OCI-LY3 (cell line): ENCODE data around the gene CAND1.

ENCODE experiments used
- H2AFZ ChIP-seq: fragments of 200-600, 300-600 bp; shearing (Covaris generic); 2 replicates; pipeline ENCODE4 v1.6.0; 2014; ENCODE audit warnings: antibody characterized with exemption, low read depth, low read length
- H3K27ac ChIP-seq: fragments of 200-600, 300-600 bp; sonication (generic); 2 replicates; pipeline ENCODE4 v1.5.1; 2014; ENCODE audit warnings: mild to moderate bottlenecking, low read length, moderate library complexity, mixed read lengths
- H3K27me3 ChIP-seq: fragments of 200-600, 300-600 bp; sonication (generic); 2 replicates; pipeline ENCODE4 v1.6.1; 2014; ENCODE audit warnings: low read depth, low read length, mixed read lengths
- H3K36me3 ChIP-seq: fragments of 200-600, 300-600 bp; sonication (generic); replicated peaks from 2 replicates; pipeline ENCODE3; 2014; ENCODE audit warnings: low read depth, low read length, mixed read lengths
- H3K4me1 ChIP-seq: fragments of 300-600, 200-600 bp; sonication (generic); 2 replicates; pipeline ENCODE4 v1.6.1; 2014; ENCODE audit warnings: low read length, mixed read lengths
- H3K4me2 ChIP-seq: fragments of 200-600, 300-600 bp; sonication (generic); 2 replicates; pipeline ENCODE4 v1.6.1; 2014; ENCODE audit warnings: low read length, mixed read lengths
- H3K4me3 ChIP-seq: fragments of 300-600, 200-600 bp; sonication (generic); 2 replicates; pipeline ENCODE4 v1.5.1; 2014; ENCODE audit warnings: antibody characterized with exemption, mild to moderate bottlenecking, low read length, moderate library complexity
- H3K79me2 ChIP-seq: fragments of 300-600, 200-600 bp; shearing (Covaris generic); 2 replicates; pipeline ENCODE4 v1.6.1; 2014; ENCODE audit warnings: mild to moderate bottlenecking, low read length, mixed read lengths
- H3K9ac ChIP-seq: fragments of 300-600, 200-600 bp; shearing (Covaris generic); 2 replicates; pipeline ENCODE4 v1.6.0; 2014; ENCODE audit warnings: mild to moderate bottlenecking, low read length, moderate library complexity
- H3K9me3 ChIP-seq: fragments of 200-600, 300-600 bp; shearing (Covaris generic); 2 replicates; pipeline ENCODE4 v1.6.1; 2014; ENCODE audit warnings: low read length, mixed read lengths; ENCODE audit not compliant: insufficient read depth
- H4K20me1 ChIP-seq: fragments of 200-600, 300-600 bp; sonication (generic); 2 replicates; pipeline ENCODE4 v1.6.1; 2016; ENCODE audit warnings: low read length, mixed read lengths; ENCODE audit not compliant: insufficient read depth
- EZH2phosphoT487 ChIP-seq: fragments of 200-600 bp; shearing (Covaris generic); IDR thresholded peaks from 2 replicates; pipeline ENCODE4 v1.6.1; 2018; ENCODE audit warnings: antibody characterized with exemption, mixed run types, low read depth
- TF ChIP-seq, protein P1 (sequence below): fragments of 200-600, 300-600 bp; sonication (generic); IDR thresholded peaks from 2 replicates; pipeline ENCODE4 v1.5.1; 2014; ENCODE audit warnings: antibody characterized with exemption, low read length, low read depth

Gene CAND1

DNA sequence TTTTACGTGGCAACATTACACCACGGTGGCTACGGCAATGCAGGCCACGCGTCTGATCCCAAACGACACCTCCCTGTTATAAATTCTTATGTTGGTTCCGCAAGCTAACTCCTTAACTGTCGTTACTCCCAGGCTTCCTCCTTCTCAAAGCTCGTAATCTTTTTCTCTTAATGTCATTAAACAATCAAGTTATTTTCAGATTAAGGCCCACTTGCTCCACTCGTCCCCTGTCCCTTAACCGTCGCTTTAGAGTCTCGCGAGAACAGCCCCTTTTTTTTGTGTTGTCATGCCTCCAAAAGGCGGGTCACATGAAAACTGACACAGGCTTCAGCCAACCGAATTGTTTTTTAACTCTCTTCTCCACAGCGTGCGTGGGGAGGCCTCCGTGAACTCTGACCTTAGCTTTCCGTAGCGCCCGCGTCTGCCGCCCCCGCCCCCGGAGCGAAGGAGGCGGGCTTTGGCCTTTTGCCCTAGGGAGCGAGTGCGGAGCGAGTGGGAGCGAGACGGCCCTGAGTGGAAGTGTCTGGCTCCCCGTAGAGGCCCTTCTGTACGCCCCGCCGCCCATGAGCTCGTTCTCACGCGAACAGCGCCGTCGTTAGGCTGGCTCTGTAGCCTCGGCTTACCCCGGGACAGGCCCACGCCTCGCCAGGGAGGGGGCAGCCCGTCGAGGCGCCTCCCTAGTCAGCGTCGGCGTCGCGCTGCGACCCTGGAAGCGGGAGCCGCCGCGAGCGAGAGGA lies at the start of gene CAND1:
TSS of gene CAND1 (plus strand) at position 463 of the 737 bp plus-strand sequence. CDS start 360 bp downstream, outside the sequence.
- TF ChIP-seq, protein P1, sequence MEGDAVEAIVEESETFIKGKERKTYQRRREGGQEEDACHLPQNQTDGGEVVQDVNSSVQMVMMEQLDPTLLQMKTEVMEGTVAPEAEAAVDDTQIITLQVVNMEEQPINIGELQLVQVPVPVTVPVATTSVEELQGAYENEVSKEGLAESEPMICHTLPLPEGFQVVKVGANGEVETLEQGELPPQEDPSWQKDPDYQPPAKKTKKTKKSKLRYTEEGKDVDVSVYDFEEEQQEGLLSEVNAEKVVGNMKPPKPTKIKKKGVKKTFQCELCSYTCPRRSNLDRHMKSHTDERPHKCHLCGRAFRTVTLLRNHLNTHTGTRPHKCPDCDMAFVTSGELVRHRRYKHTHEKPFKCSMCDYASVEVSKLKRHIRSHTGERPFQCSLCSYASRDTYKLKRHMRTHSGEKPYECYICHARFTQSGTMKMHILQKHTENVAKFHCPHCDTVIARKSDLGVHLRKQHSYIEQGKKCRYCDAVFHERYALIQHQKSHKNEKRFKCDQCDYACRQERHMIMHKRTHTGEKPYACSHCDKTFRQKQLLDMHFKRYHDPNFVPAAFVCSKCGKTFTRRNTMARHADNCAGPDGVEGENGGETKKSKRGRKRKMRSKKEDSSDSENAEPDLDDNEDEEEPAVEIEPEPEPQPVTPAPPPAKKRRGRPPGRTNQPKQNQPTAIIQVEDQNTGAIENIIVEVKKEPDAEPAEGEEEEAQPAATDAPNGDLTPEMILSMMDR = no peak
- peak within 1 kb of the TSS; percentile 85 for H3K27ac ChIP-seq

DNA sequence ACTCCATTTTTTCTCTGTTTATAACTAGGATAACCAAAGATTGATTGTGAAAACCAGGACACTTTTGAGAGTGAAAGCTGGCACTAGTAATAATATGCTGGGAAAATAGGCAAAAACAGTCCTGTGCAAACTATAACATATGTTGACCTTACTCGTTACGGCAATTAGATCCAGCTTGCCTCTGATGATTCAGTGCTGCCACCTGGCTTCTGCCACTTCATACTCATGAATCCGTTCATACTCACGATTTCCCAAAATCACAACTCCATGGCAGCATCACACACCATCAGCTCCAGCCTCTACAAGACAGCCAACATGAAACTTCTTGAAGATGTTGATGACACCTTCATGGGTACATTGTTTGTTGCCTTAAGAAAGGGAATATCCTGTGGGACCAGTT lies 49.1 kb upstream of the CAND1 start:
- Histone ChIP-seq H2AFZ (no peak overlapping the region), H3K4me1 (no peaks in the 10 kb centered on the region), H3K9ac (no peak overlapping the region), H4K20me1 (no peaks in the 10 kb centered on the region), H3K4me3 (no peak overlapping the region), H3K27ac (no peak overlapping the region), H3K4me2 (no peak overlapping the region), H3K79me2 (no peaks in the 10 kb centered on the region), H3K9me3 (no peaks in the 10 kb centered on the region), H3K36me3 (no peaks in the 10 kb centered on the region), H3K27me3 (peaks cover 5% of the 10 kb centered on the region; the same call in 1 of the 2 replicates)
- TF ChIP-seq EZH2phosphoT487 = no peak
- TF ChIP-seq, protein P1 = peak; percentile 52

More for the DNA sequence above, at the start of gene CAND1:
- peak within 1 kb of the TSS; percentile 89 for H3K4me2 ChIP-seq
- H4K20me1 ChIP-seq = peaks cover 38% of the 10 kb centered on the region
- peaks cover 9% of the 10 kb centered on the region for H3K36me3 ChIP-seq
- H3K79me2 ChIP-seq = peaks cover 48% of the 10 kb centered on the region
- no peaks in the 10 kb centered on the region for H3K9me3 ChIP-seq
- H2AFZ ChIP-seq = peak within 1 kb of the TSS; percentile 83
- H3K9ac ChIP-seq = peak within 1 kb of the TSS; percentile 98
- no peaks in the 10 kb centered on the region for H3K27me3 ChIP-seq
- H3K4me3 ChIP-seq = peak within 1 kb of the TSS; percentile 99
- peaks cover 30% of the 10 kb centered on the region for H3K4me1 ChIP-seq

DNA sequence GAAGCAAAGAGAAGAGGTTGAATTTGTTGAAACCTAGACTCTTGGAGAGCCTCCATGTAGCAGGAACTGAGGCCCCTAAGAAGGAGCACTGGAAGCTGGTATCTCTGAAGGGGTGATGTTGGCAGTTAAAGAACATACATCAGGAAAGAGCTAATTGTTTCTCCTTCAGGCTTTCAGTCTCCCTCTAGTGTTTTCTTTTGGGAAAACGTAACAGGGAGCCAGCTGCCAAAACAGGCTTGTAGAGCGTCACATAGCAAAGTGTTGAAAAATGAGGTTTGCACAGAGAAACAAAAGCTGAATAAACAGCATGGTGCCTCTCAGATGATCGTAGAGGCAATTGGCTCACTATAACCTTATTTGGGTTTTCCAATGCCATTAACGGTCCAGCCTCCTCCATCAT lies 46.9 kb upstream of the CAND1 start:
- TF ChIP-seq EZH2phosphoT487 = no peak
- TF ChIP-seq, protein P1 = no peak; the same call in 1 of the 2 replicates
- no peak overlapping the region for H3K9ac ChIP-seq
- H2AFZ ChIP-seq = no peak overlapping the region
- no peaks in the 10 kb centered on the region for H3K9me3 ChIP-seq
- no peak overlapping the region for H3K27ac ChIP-seq
- no peak overlapping the region for H3K4me2 ChIP-seq
- no peaks in the 10 kb centered on the region for H3K36me3 ChIP-seq
- no peaks in the 10 kb centered on the region for H4K20me1 ChIP-seq
- H3K4me1 ChIP-seq = no peaks in the 10 kb centered on the region
- H3K27me3 ChIP-seq = no peaks in the 10 kb centered on the region
- H3K4me3 ChIP-seq = no peak overlapping the region
- H3K79me2 ChIP-seq = no peaks in the 10 kb centered on the region

DNA sequence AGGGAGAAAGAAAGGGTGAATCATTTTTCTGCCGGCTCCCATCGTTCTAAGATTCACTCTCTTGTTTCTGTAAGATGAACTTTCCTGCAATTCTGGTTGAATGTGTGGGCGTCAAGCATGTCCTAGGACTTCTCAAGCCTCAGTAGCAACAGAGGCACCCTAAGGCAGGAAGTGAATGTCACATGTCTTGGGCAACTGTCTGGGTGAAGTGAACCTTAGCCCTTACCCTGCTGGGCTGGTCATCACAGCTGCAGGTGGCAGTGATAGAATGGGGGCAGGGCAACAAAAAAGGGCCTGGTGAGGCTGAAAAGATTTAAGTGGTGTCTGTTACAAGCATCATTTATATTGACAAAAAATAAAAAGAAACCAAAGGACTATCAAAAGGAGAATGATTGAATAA lies 45.9 kb upstream of the CAND1 start:
- Histone ChIP-seq H3K4me2 (no peak overlapping the region), H3K36me3 (no peaks in the 10 kb centered on the region), H3K27me3 (no peaks in the 10 kb centered on the region), H3K4me1 (no peaks in the 10 kb centered on the region), H3K9ac (no peak overlapping the region), H4K20me1 (no peaks in the 10 kb centered on the region), H3K79me2 (no peaks in the 10 kb centered on the region), H3K27ac (no peak overlapping the region), H3K9me3 (no peaks in the 10 kb centered on the region), H3K4me3 (no peak overlapping the region), H2AFZ (no peak overlapping the region)
- TF ChIP-seq EZH2phosphoT487 = no peak
- TF ChIP-seq, protein P1 = no peak
